Natural killer cell (primary cell): Measurements from ENCODE around the gene PPP1R13B. TPM values are rescaled to one million over a fixed set of nuclear protein-coding genes. Genes with fewer than 3 reads are reported as not detected.

ENCODE experiments used
- ATAC-seq, 3 donors: fragments of 150-1000 bp in 2 of 3; fragments of 200-7000 bp in 1 of 3; cut with Tn5 transposase; 1 replicate in 1 of 3; 2 replicates in 2 of 3; pipeline ENCODE4 v1.10.0; 2021; ENCODE audit warnings: mild to moderate bottlenecking in 2 of 3, moderate library complexity in 2 of 3
- DNase-seq, 2 donors: peaks; one replicate each; pipeline versions ENCODE4 v3.0.0 to v3.0.0-alpha.2; 2013 to 2021; ENCODE audit warnings: mixed read lengths in 1 of 2
- H3K27ac ChIP-seq: one replicate; pipeline ENCODE4 v1.5.1; 2013; ENCODE audit warnings: mild to moderate bottlenecking, low read length
- H3K27me3 ChIP-seq: one replicate; pipeline ENCODE4 v1.6.1; 2013; ENCODE audit warnings: low read length; ENCODE audit not compliant: control insufficient read depth, insufficient read depth
- H3K36me3 ChIP-seq: one replicate; pipeline ENCODE4 v1.6.1; 2013; ENCODE audit warnings: low read length; ENCODE audit not compliant: control insufficient read depth, insufficient read depth
- H3K4me1 ChIP-seq: one replicate; pipeline ENCODE4 v1.6.1; 2013; ENCODE audit warnings: low read length; ENCODE audit not compliant: control insufficient read depth, insufficient read depth
- H3K4me3 ChIP-seq: one replicate; pipeline ENCODE4 v1.5.1; 2013; ENCODE audit warnings: low read length
- H3K9me3 ChIP-seq: one replicate; pipeline ENCODE4 v1.6.1; 2013; ENCODE audit warnings: low read length; ENCODE audit not compliant: control insufficient read depth, insufficient read depth
- H3K27ac Mint-ChIP-seq, 2 donors: one replicate each; pipeline ENCODE4 v1.8.0; 2022; ENCODE audit warnings: mild to moderate bottlenecking in 2 of 2, mixed read lengths in 2 of 2, moderate library complexity in 1 of 2
- H3K27me3 Mint-ChIP-seq, 2 donors: one replicate each; pipeline ENCODE4 v1.8.0; 2022; ENCODE audit warnings: low read depth in 2 of 2, mixed read lengths in 2 of 2
- H3K36me3 Mint-ChIP-seq: one replicate; pipeline ENCODE4 v1.8.0; 2022; ENCODE audit warnings: mixed read lengths
- H3K4me1 Mint-ChIP-seq, 2 donors: one replicate each; pipeline ENCODE4 v1.8.0; 2022; ENCODE audit warnings: mixed read lengths in 2 of 2
- H3K4me3 Mint-ChIP-seq: one replicate; pipeline ENCODE4 v1.8.0; 2022; ENCODE audit warnings: mild to moderate bottlenecking, moderate library complexity, mixed read lengths
- H3K9me3 Mint-ChIP-seq, 2 donors: one replicate each; pipeline ENCODE4 v1.8.0; 2022; ENCODE audit warnings: mixed read lengths in 2 of 2
- CTCF ChIP-seq: fragments of 200-600 bp; IDR thresholded peaks from one replicate; pipeline ENCODE4 v1.8.0; 2022; ENCODE audit warnings: antibody characterized with exemption
- WGBS: methylation state at CpG from one replicate; pipeline ENCODE4 v1.1.7; 2013; ENCODE audit warnings: missing lambda C conversion rate; ENCODE audit not compliant: insufficient coverage; 5-methylcytosine and 5-hydroxymethylcytosine counted together
- intact Hi-C: fragments of 100-400 bp; cut with micrococcal nuclease; formaldehyde crosslinking; loops from one replicate; pipeline ENCODE4 v1.14.2; 2022
- total RNA-seq, 4 donors: library from RNA; stranded (reverse); fragments of 120-200 nt in 1 of 4; gene quantifications; one replicate each; pipeline versions ENCODE4 v1.2.3 to v1.2.4, GENCODE V29; 2013 to 2022

Gene PPP1R13B
- total RNA-seq, 3 donors from 2014 or later (not counting 1 experiment from before 2014, with no cell fraction given): 26.5 to 35.5 (median 31.7) TPM

- ATAC-seq: no peak
- H3K4me3 Mint-ChIP-seq: no peak overlapping the region
- H3K36me3 Mint-ChIP-seq: peaks cover 8% of the 10 kb centered on the region
- intact Hi-C loops: no loop called here
- Histone ChIP-seq H3K36me3 (peaks cover 3% of the 10 kb centered on the region), H3K4me1 (no peaks in the 10 kb centered on the region), H3K4me3 (no peak overlapping the region), H3K27me3 (no peaks in the 10 kb centered on the region), H3K27ac (no peak overlapping the region), H3K9me3 (no peaks in the 10 kb centered on the region)
- no peak for DNase-seq
- H3K27ac Mint-ChIP-seq: no peak overlapping the region
- peaks cover 0 to 2% of the 10 kb centered on the region in 2 donors for H3K9me3 Mint-ChIP-seq
- TF ChIP-seq CTCF: no peak
- no peaks in the 10 kb centered on the region for H3K27me3 Mint-ChIP-seq
- H3K4me1 Mint-ChIP-seq: no peaks in the 10 kb centered on the region
- WGBS: 100% methylated on average over 1 of the region's 1 CpG
Measured at GRCh38 chr14:103772078-103772712, 75.2 kb downstream of the PPP1R13B start.

- 75% methylated on average over 2 of the region's 4 CpGs for WGBS
- Histone ChIP-seq H3K36me3 (peaks cover 2% of the 10 kb centered on the region), H3K4me1 (no peaks in the 10 kb centered on the region), H3K9me3 (no peaks in the 10 kb centered on the region), H3K27me3 (no peaks in the 10 kb centered on the region), H3K27ac (no peak overlapping the region), H3K4me3 (no peak overlapping the region)
- intact Hi-C loops: no loop called here
- peaks cover 8% of the 10 kb centered on the region for H3K36me3 Mint-ChIP-seq
- H3K9me3 Mint-ChIP-seq: peaks cover 0 to 2% of the 10 kb centered on the region in 2 donors
- ATAC-seq (no peak), DNase-seq (no peak)
- H3K4me1 Mint-ChIP-seq: no peaks in the 10 kb centered on the region
- H3K27me3 Mint-ChIP-seq: no peaks in the 10 kb centered on the region
- TF ChIP-seq CTCF: no peak
- H3K4me3 Mint-ChIP-seq: no peak overlapping the region
- H3K27ac Mint-ChIP-seq: no peak overlapping the region
Measured at GRCh38 chr14:103770902-103771301, 76.5 kb downstream of the PPP1R13B start.

GRCh38 chr14:103770500-103770899 lies 76.9 kb downstream of the PPP1R13B start:
- Histone ChIP-seq H3K27ac (no peak overlapping the region), H3K4me1 (no peaks in the 10 kb centered on the region), H3K9me3 (no peaks in the 10 kb centered on the region), H3K36me3 (peaks cover 1% of the 10 kb centered on the region), H3K27me3 (no peaks in the 10 kb centered on the region), H3K4me3 (no peak overlapping the region)
- DNase-seq (no peak), ATAC-seq (no peak)
- WGBS: 100% methylated on average over 2 of the region's 2 CpGs
- H3K9me3 Mint-ChIP-seq: peaks cover 0 to 2% of the 10 kb centered on the region in 2 donors
- TF ChIP-seq CTCF: no peak
- H3K27me3 Mint-ChIP-seq: no peaks in the 10 kb centered on the region
- peaks cover 0 to 2% of the 10 kb centered on the region in 2 donors for H3K4me1 Mint-ChIP-seq
- H3K36me3 Mint-ChIP-seq: peaks cover 8% of the 10 kb centered on the region
- no peak overlapping the region for H3K4me3 Mint-ChIP-seq
- H3K27ac Mint-ChIP-seq: no peak overlapping the region
- intact Hi-C loops: no loop called here
